ENCODE measurements around the gene ZCCHC10. TPM values are rescaled to one million over a fixed set of nuclear protein-coding genes. Genes with fewer than 3 reads are reported as not detected.
"Not testable (repeated sequence)": the region's sequence is repeated elsewhere in the genome, so short reads cannot be mapped to it uniquely, and the experiment has no call there.

Gene ZCCHC10
- total RNA-seq, 1 donor from 2014 or later: 18.5 TPM

DNA sequence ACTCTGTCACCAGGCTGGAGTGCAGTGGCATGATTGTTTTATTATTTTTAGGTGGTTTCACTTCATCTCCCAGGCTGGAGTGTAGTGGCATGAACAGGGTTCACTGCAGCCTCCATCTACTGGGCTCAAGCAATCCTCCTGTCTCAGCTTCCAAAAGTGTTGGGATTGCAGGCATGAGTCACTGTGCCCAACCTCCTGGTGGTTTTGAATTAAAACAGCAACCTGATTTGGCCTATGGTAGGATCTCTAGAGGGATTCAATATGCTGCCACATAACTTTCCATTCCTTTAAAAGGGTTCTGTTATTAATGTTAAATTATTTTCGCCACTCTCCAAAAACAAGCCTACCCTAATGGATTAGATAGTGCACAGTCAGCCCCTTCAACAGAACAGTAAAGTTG lies 15.6 kb upstream of the ZCCHC10 start:
- DNase-seq (ENCODE audit: low spot score): no peak

DNA sequence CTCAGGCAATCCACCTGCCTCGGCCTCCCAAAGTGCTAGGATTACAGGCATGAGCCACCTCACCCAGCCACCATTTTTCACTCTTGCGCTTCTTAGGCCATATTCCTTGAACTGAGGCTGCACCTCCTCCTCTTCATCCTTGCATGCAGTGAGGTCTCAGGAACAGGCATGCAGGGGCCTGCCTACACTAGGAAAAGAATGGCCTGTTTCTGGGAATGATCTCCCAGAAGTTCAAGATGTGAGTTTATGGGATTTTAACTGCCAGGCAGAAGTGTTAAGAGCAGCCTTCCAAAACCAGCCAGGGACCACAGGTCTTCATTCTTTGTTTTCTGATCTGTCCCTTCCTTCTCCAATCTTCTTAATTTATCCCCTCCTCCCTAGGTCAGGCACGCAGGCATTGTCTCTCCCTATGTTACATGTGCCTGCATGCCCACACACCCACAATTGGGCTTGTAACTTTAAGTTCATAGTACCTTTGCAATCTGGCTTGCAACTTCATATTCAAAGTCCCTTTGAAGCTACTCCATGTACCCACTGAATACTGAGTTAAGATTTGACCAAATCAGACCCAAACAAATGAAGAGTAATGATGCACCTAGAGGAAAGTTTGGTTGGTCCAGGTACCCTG lies 14.9 kb upstream of the ZCCHC10 start:
- DNase-seq (ENCODE audit: low spot score): no peak

DNA sequence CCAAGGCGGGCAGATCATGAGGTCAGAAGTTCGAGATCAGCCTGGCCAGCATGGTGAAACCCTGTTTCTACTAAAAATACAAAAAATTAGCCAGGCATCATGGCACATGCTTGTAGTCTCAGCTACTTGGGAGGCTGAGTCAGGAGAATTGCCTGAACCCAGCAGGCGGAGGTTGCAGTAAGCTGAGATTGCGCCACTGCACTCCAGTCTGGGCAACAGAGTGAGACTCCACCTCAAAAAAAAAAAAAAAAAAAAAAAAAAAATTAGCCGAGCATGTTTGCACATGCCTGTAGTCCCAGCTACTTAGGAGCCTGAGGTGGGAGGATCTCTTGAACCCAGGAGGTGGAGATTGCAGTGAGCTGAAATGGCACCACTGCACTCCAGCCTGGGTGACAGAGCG lies 10.3 kb upstream of the ZCCHC10 start:
- DNase-seq (ENCODE audit: low spot score): not testable (repeated sequence)

DNA sequence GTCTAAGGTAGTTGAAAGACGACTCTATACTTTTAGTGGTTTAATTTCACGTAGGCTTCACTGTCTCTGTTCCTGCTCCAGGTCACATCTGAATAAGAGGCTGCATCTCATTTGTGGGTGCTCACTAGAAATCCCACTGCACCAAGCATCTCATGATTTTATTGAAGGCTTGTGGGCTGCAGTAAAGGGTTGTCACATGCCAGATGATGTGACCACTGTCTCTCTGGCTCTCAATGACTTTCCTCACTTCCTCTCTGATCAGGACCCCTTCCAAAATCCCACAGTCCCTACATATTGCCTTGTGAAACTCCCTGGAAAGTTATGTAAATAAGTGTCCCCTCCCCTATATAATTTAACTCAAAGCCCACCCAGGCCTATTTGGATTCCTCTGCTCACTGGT lies 8.9 kb upstream of the ZCCHC10 start:
- no peak for DNase-seq (ENCODE audit: low spot score)

DNA sequence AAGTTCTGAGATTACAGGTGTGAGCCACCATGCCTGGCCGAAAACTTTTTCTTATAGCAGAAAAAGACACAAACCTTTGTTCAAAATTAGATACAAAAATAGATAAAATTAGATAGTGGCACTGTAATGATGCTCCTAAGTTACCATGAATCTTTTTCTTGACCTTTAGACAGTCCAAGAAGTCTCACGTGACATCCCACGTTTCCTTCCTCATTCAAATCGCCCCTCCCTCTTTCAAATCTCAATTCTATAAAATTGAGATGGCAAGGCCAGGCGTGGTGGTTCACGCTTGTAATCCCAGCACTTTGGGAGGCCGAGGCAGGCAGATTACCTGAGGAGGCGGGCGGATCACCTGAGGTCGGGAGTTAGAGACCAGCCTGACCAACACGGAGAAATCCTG lies 7.7 kb upstream of the ZCCHC10 start:
- no peak for DNase-seq (ENCODE audit: low spot score)

DNA sequence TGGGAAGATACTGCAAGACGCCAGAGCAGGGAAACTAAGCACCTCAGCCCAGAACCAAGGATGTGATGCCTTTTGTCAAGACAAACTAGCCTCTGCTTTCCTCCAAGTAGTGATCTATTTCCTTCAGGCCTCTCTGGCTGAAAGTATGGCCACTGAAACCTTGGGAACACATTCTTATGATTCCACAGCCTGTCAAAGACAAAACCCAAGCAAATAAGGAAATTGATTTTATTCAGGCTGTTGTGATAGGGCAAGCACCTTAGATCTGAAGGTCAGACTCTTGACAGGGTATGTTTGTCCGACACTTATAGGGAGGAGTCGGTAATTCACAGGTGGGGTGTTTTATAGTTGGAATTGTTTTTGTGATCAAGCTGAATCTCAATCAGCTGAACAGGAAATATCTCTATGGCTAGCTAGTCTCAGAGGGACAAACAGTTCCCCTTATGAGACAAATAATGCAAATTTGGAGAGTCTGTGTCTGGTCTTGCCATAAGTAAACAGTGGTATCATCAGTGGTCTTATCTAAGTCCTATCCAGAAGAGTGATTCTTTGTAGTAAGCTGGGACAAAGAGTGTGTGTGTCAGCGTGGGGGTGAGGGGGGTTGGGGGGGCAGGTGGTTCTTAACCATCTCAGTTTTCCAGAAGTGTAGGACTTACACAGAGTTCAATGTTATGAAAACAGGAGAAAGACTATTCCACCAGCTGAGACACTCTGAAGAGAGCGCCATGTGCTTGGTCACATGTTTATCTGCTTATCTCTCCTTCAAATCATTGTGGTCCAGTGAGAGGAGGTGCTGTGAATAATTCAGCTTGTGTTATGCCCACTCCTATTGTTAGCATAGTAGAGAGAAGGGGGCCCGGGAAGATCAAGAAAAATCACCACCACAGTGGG lies 6.7 kb upstream of the ZCCHC10 start:
- DNase-seq (ENCODE audit: low spot score): no peak

DNA sequence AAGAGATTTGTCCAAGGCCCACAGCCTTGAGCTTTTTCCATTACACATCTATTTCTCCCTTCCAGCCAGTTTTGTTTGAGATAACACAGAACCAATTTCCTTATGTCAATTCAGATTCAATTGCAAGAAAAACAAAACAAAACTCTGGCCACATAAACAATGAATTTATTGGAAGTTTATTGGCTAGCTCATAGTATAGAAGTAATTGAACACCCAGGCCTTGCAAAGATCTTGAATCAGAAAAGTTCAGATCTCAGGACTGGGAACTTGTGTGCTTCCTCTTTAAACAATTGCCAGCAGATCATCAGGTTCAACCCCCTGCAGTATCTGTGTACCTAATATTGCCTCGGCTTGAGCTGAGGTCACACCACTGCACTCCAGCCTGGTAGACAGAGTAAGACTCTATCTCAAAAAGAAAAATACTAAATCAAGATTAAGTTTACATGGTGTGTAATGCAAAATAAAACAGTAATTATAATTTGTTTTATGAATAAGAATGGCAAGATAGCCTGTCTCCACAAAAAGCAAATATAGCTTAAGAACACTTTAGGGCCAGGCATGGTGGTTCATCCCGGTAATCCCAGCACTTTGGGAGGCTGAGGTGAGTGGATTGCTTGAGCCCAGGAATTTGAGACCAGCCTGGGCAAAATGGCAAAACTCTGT lies 4.1 kb upstream of the ZCCHC10 start:
- no peak for DNase-seq (ENCODE audit: low spot score)

DNA sequence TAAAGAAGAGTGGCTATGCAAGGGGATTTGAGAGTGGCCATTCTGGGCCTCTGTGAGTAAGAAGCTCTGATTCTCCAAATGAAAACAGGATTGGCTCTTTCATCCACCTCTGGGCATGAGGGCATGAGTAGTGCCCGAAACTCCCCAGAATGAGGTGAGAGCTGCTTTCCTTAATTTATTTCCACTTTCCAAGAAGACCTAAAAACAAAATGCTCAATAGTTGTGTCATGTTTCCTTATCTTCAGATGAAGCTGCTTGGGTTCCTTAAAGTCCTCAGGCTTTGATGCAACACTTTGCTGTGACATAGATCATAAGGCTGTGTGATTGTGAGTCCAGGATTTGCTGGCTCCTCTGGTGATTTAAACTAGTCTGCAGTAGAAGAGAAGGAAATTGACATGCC lies 3.1 kb upstream of the ZCCHC10 start:
- no peak for DNase-seq (ENCODE audit: low spot score)

DNA sequence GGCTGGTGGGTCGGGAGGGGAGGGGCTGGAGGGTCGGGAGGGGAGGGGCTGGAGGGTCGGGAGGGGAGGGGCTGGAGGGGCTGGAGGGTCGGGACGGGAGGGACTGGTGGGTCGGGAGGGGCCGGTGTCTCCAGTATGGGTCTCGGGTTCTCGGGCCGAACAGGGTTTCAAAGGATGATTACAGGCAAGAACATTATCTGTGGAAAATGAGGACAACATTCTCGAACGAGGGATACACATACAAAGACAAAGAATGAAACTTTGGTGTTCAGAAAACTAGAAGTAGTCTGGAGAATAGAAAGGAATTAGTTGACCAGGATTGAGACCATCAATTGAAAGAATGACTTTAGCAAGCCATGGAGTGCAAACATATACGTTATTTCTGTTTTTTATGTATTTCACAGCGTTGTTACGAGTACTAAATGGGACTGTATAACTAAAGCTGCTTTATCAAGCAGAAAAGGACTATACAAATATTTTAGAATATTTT lies 360 bp upstream of the ZCCHC10 start:
- no peak for DNase-seq (ENCODE audit: low spot score)

DNA sequence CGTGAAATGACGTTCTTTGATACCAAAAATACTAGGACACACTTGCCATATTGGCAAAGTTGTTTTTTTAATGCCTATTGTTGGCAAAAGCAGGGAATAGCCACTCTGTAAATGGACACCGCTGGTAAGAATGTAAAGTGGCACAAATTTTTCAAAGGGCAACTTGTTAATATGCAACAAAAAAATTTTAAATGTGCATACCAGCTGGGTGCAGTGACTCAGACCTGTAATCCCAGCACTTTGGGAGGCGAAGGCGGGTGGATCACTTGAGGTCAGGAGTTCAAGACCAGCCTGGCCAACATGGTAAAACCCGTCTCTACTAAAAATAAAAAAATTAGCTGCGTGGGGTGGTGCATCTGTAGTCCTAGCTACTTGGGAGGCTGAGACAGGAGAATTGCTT lies 6.9 kb downstream of the ZCCHC10 start:
- not testable (repeated sequence) for DNase-seq (ENCODE audit: low spot score)

DNA sequence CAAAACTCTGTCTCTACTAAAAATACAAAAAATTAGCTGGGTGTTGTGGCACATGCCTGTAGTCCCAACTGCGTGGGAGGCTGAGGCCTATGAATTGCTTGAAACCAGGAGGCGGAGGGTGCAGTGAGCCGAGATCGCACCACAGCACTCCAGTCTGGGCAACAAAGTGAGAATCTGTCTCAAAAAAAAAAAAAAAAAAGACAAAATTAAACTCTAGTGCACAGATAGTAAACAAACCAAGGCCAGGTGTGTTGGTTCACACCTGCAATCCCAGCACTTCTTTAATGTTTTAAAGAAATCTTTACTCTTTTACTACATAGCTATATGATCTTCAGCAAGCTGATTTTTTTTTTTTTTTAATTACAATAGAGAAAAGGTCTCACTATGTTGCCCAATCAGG lies 8.4 kb downstream of the ZCCHC10 start:
- no peak for DNase-seq (ENCODE audit: low spot score)

DNA sequence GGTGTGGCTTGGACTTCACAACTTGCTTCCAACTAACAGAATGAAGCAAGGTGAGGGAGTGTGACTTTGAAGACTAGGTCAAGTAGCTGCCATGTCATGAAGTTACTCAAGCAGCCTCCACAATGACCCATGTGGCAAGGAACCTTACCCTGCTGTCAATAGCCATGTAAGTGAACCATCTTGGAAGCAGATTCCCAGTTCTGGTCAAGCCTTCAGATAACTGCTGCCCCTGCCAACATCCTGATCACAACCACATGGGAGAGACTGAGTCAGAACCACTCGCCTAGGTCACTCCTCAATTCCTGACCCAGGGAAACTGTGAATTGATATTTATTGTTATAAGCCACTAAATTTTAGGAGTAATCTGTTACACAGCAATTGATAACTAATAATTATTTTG lies 10.9 kb downstream of the ZCCHC10 start:
- DNase-seq (ENCODE audit: low spot score): no peak

DNA sequence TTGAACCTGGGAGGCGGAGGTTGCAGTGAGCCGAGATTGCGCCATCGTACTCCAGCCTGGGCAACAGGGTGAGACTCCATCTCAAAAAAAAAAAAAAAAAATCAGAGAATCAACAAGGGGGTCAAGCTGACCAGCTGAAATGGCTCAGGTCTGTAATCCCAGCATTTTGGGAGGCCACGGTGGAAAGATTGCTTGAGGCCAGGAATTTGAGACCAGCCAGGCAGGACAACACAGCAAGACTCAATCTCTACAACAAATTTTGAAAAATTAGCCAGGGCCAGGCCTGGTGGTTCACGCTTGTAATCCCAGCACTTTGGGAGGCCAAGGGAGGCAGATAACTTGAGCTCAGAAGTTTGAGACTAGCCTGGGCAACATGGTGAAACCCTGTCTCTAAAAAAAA lies 17.9 kb downstream of the ZCCHC10 start:
- not testable (repeated sequence) for DNase-seq (ENCODE audit: low spot score)

DNA sequence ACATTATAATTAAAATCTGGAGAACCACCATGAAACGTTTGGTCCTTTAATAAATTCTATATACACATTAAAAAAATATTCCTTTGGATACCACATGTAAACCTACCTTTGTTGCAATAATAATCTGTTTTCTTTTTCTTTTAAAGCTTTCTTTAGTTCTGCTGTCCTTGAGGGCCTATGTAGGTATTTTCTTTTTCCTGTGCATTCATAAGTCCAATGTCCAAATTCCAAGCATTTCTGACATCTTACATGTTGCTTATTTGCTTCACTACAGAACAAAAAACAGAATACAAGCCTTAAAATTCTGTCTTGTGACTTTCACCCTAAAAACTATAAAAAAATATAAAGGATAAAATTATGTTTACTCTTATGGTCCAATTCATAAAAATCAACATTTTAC lies 19.7 kb downstream of the ZCCHC10 start:
- no peak for DNase-seq (ENCODE audit: low spot score)

DNA sequence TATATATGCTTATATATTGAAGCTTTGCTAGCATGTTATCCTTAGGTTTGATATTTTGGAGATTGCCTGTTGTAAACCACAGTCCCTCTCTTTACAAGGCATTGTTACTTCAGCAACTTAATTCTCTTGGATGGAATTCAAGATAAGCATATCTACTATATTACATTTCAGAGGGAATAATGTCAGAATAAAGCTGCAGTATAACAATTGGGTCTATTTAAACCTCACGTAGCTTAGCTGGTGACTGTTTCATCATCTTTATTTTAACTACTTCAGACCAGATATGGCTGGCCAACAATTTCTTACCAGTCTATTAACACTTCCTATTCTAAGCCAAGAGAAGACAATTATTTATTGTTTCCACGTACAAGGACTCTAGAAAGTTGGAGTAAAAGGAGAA lies 27.1 kb downstream of the ZCCHC10 start:
- DNase-seq (ENCODE audit: low spot score): no peak

DNA sequence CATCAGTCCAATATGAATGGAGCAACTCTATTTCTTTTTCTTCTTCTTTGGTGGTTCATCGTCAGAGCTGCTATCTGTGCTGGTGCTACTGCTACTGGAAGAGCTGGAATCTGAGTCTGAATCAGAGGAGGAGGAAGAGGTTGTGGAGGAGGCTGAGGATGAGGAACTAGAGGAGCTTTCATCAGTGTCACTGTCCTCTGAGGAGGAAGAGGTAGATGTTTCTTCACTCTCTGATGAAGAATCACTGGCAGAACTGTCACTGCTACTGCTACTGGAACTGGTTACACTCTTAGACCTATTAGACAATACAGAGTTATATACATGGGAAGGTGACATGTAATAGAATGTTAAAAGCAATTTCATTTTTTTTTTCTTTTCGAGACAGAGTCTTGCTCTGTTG lies 27.8 kb downstream of the ZCCHC10 start:
- DNase-seq (ENCODE audit: low spot score): no peak

DNA sequence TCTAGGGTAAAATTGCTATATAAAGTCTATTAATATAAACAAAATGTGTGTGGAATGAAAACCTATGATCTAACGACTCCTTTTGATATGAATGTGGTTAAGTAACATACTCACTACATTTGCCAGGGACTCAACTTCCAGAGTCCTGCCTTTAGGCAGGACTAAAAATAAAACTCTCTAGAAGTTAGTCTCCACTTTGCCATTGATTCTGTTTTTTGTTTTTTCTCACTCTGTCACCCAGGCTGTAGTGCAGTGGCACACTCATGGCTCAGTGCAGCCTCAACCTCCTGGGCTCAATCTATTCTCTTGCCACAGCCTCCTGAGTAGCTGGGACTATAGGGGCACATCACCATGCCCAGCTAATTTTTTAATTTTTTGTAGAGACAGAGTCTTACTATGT lies 30.0 kb downstream of the ZCCHC10 start:
- DNase-seq (ENCODE audit: low spot score): no peak

DNA sequence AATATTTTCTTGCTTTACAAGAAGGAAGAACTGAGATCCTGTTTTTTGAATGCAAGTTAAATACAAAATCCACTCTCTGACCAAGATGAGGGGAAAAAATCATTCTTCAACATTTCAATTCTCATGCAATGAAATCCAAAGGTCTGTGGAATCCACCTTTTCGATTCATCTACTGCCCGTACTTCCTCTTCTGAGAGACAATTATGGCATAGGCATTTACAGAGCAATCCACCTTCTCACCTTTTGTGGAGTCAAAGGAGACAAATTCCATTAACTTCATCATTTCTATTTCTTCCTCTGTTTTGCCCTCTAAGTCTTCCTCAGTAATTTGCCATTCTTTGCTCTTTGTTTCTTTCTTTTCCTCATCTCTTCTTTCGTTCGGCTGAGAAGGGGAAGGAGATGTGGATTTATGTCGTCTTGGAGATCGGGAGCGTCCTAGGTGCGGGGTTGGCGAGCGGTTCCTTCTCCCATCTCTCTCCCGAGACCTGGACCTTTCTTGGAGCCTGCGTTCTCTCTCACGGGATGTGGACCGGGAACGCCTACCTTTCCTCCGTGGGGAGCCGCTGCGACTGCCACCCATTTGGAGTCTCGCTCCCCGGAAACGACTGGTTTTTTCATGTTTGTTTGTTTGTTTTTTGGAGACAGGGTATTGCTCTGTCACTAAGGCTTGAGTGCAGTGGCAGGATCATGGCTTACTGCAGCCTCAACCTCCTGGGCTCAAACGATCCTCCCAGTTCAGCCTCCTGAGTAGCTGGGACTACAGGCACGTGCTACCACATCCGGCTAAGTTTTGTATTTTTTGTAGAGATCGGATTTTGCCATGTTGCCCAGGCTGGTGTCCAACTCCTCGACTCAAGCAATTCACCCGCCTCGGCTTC lies 38.6 kb downstream of the ZCCHC10 start:
- DNase-seq (ENCODE audit: low spot score): no peak

DNA sequence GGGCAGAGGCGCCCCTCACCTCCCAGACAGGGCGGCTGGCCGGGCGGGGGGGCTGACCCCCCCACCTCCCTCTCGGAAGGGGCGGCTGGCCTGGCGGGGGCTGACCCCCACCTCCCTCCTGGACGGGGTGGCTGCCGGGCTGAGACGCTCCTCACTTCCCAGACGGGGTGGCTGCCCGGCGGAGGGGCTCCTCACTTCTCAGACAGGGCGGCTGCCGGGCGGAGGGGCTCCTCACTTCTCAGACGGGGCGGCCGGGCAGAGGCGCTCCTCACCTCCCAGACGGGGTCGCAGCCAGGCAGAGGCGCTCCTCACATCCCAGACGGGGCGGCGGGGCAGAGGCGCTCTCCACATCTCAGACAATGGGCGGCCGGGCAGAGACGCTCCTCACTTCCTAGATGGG lies 43.4 kb downstream of the ZCCHC10 start:
- not testable (repeated sequence) for DNase-seq (ENCODE audit: low spot score)

DNA sequence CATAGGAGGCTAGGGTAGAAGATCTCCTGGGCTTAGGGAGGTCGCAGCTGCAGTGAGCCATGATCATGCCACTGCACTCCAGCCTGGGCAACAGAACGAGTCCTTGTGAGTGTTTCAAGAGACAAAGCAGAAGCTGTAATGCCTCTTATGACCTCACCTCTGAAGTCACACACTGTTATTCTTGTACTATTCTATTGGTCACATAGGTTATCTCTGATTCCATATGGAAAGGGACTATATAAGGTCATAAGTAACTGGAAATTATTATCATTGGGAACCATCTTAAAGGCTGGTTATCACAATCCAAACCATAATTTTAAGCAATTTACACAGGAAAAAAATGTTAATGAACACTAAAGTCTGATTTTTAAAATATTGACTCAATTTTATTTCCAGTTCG lies 45.1 kb downstream of the ZCCHC10 start:
- no peak for DNase-seq (ENCODE audit: low spot score)

DNA sequence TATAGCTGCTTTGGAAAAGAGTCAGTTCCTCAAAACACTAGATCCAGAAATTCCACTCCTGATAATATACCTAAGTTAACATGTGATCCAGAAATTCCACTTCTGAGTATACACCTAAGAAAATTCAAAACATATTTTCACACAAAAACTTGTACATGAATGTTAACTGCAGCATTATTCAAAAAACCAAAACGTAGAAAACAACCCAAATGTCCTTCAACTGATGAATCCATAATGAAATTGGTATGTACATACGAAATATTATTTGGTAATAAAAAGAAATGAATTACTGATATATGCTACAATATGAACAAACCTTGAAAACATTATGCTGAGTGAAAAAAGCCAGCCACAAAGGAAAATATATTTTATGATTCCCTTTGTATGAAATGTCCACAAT lies 46.4 kb downstream of the ZCCHC10 start:
- DNase-seq (ENCODE audit: low spot score): no peak
